ENCODE measurements around the gene MAPT.
"Not testable (repeated sequence)": the region's sequence is repeated elsewhere in the genome, so short reads cannot be mapped to it uniquely, and the experiment has no call there.

Gene MAPT

GRCh38 chr17:45991341-45991740, 97.0 kb downstream of the MAPT start:
- DNase-seq (ENCODE audit: low read depth in 2 of 2) = no peak

- DNase-seq (ENCODE audit: low read depth in 2 of 2) = no peak
Measured at GRCh38 chr17:45992175-45992574, 97.8 kb downstream of the MAPT start.

- DNase-seq (ENCODE audit: low read depth in 2 of 2) = no peak
Measured at GRCh38 chr17:45992904-45993303, 98.5 kb downstream of the MAPT start.

GRCh38 chr17:45993962-45994627, 99.7 kb downstream of the MAPT start:
- no peak for DNase-seq (ENCODE audit: low read depth in 2 of 2)

- no peak for DNase-seq (ENCODE audit: low read depth in 2 of 2)
Measured at GRCh38 chr17:45994987-45995386, 100.6 kb downstream of the MAPT start.

GRCh38 chr17:45995627-45996270, 101.4 kb downstream of the MAPT start:
- no peak for DNase-seq (ENCODE audit: low read depth in 2 of 2)

- DNase-seq (ENCODE audit: low read depth in 2 of 2) = no peak
Measured at GRCh38 chr17:45996282-45996937, 102.1 kb downstream of the MAPT start.

- no peak for DNase-seq (ENCODE audit: low read depth in 2 of 2)
Measured at GRCh38 chr17:45997166-45997565, 102.8 kb downstream of the MAPT start.

- DNase-seq (ENCODE audit: low read depth in 2 of 2) = no peak
Measured at GRCh38 chr17:45997624-45998023, 103.3 kb downstream of the MAPT start.

- DNase-seq (ENCODE audit: low read depth in 2 of 2) = no peak
Measured at GRCh38 chr17:45998987-45999899, 104.9 kb downstream of the MAPT start, which contains the start of gene STH. TSS of gene STH (plus strand) at chr17:45999250. CDS start at chr17:45999280, 30 bp downstream.

- no peak for DNase-seq (ENCODE audit: low read depth in 2 of 2)
Measured at GRCh38 chr17:45999900-46000290, 105.5 kb downstream of the MAPT start.

GRCh38 chr17:46000292-46000691, 105.9 kb downstream of the MAPT start:
- DNase-seq (ENCODE audit: low read depth in 2 of 2) = no peak

GRCh38 chr17:46000757-46001156, 106.4 kb downstream of the MAPT start:
- DNase-seq (ENCODE audit: low read depth in 2 of 2) = no peak

GRCh38 chr17:46001390-46002310, 107.3 kb downstream of the MAPT start:
- no peak for DNase-seq (ENCODE audit: low read depth in 2 of 2)

GRCh38 chr17:46002311-46002972, 108.1 kb downstream of the MAPT start:
- peak; percentile 43 to 55 for DNase-seq (ENCODE audit: low read depth in 2 of 2)

GRCh38 chr17:46002973-46003316, 108.6 kb downstream of the MAPT start:
- DNase-seq (ENCODE audit: low read depth in 2 of 2) = no peak

GRCh38 chr17:46003907-46004748, 109.8 kb downstream of the MAPT start:
- DNase-seq (ENCODE audit: low read depth in 2 of 2) = no peak

GRCh38 chr17:46006082-46006481, 111.7 kb downstream of the MAPT start:
- not testable (repeated sequence) for DNase-seq (ENCODE audit: low read depth in 2 of 2)

GRCh38 chr17:46007461-46007965, 113.2 kb downstream of the MAPT start:
- DNase-seq (ENCODE audit: low read depth in 2 of 2) = no peak
